Effector CD8-positive, alpha-beta T cell (primary cell): ENCODE measurements around the gene BBS9.
"Not testable (repeated sequence)": the region's sequence is repeated elsewhere in the genome, so short reads cannot be mapped to it uniquely, and the experiment has no call there.

Source experiments
- DNase-seq: peaks from one replicate; lab custom pipeline; 2025; lab: John Stamatoyannopoulos, UW

Gene BBS9

DNA sequence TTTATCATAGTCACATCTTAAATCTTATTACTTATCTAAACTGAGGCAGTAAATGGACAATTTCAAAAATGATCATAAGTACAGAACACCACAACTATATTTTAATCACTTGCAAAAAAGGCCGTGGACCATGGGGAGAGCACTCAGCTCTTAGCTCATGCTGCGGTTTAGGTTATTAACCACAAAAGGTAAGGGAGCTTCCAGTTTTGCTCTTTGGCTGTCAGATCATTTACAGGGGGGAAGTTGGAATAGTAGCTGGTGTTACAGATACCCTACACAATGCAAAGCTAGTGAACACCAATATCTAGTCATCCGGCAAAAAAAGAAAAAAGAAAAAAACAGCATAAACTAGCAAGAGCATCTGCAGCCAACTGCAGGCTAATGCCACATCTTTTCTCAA, 147.0 kb downstream of the BBS9 start:
- DNase-seq, result no peak

GRCh38 chr7:33276729-33277128, 147.4 kb downstream of the BBS9 start:
- DNase-seq, result no peak

GRCh38 chr7:33278095-33278494, 148.7 kb downstream of the BBS9 start:
- DNase-seq, result no peak

GRCh38 chr7:33286501-33286900, 157.1 kb downstream of the BBS9 start:
- DNase-seq, result no peak

DNA sequence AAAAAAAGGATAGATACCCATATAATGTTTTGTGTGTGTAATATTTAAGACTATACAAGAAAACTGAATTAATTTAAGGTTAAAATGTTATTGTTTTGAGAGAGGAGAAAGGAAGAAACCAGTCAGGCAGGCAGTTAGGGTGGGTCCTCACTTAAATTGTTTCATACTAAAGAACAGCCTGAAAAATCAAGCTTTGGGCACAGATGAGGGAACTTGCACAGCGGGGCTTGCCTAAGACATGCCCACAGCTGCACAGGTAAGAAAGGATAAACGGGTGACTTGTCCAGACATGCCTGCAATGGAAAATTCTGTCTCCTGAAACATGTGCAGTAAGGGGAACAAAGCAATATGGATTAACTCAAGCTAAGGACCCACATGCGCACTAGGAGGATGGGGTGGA, 158.4 kb downstream of the BBS9 start:
- no peak for DNase-seq

GRCh38 chr7:33298848-33299247, 169.5 kb downstream of the BBS9 start:
- DNase-seq, result no peak

- DNase-seq, result no peak
These were observed 170.1 kb downstream of the BBS9 start for GRCh38 chr7:33299425-33299824.

- no peak for DNase-seq
These were observed 170.8 kb downstream of the BBS9 start for GRCh38 chr7:33300131-33300530.

- no peak for DNase-seq
These were observed 171.4 kb downstream of the BBS9 start for GRCh38 chr7:33300742-33301141.

GRCh38 chr7:33303978-33304557, 174.7 kb downstream of the BBS9 start:
- DNase-seq, result not testable (repeated sequence)

DNA sequence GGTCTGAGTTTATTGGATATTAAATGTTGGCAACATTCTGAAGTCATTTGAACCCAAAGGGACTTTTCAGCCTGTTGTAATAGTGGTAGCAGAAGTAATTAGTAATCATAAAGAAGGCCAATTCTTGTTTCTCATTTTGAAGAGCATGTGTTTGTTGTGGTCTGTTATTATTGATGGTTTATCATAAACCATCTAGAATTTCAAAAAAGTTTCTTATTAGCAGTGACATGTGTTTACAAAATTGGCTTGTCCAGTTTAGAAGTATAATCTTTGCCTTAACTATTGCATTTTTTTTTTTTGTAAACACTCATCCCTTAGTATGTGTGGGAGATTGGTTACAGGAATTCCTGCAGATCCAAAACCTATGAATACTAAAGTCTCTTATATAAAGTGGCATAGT, 177.8 kb downstream of the BBS9 start:
- DNase-seq, result no peak

- no peak for DNase-seq
These were observed 181.2 kb downstream of the BBS9 start for GRCh38 chr7:33310546-33310945.

DNA sequence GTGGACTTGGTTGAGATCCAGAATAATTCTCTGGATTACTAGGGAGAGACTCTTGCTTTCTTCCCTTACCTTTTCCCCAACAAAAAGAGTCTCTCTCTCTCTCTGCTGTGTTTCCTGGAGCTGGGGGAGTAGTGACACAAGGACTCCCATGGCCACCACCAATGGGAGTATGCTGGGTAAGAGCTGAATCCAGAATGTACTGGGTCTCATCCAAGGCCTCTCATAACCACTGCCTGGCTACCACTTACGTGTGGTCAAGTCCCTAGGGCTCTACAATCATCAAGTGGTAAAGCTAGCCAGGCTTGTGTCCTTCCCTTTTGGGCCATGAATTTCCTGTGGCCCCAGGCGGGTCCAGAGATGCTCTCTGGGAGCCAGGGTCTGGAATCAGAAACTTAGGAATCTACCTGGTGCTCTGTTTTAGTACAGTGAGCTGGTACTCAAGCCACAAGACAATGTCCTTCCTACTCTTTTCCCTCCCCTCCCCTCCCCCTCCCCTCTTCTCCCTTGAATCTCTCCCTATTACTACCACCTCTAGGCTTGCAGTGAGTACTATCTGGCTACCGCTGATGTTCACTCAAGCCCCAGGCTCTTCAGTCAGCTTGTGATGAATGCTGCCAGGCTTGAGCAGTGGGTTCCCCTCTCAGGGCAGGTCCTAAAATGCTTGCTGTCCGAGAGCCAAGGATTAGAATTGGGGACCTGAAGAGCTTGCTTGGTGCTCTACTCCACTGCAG, 196.6 kb downstream of the BBS9 start:
- DNase-seq, result no peak

DNA sequence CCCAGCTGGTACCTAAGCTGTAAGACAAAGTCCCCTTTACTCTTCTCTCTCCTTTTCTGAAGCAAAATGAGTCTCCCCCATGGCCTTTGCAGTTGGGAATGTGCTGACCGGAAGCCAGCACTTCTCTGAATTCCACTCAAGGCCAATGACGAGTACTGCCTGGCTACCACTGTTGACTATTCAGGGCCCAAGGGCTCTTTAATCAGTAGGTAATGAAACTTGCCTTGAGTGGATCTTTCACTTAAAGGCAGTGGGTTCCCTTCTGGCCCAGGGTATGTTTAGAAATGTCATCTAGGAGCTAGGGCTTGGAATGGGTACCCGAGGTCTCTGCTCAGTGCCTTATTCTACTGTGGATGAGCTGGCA, 197.1 kb downstream of the BBS9 start:
- DNase-seq, result no peak

DNA sequence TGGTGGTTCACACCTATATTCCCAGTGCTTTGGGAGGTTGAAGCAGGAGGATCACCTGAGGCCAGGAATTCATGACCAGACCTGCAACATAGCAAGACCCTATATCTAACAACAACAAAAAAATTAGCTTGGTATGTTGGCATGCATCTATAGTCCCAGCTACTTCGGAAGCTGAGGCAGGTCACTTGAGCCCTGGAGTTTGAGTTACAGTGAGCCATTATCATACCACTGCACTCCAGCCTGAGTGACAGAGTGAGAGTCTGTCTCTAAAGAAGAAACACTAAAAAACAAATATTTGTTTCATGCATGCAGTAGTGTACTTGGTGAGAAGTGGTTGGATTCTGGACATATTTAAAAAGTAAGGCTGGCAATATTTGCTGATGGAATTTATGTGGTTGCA, 198.1 kb downstream of the BBS9 start:
- no peak for DNase-seq

GRCh38 chr7:33334349-33334748, 205.0 kb downstream of the BBS9 start:
- DNase-seq, result no peak

- no peak for DNase-seq
These were observed 207.5 kb downstream of the BBS9 start for GRCh38 chr7:33336820-33337219.

DNA sequence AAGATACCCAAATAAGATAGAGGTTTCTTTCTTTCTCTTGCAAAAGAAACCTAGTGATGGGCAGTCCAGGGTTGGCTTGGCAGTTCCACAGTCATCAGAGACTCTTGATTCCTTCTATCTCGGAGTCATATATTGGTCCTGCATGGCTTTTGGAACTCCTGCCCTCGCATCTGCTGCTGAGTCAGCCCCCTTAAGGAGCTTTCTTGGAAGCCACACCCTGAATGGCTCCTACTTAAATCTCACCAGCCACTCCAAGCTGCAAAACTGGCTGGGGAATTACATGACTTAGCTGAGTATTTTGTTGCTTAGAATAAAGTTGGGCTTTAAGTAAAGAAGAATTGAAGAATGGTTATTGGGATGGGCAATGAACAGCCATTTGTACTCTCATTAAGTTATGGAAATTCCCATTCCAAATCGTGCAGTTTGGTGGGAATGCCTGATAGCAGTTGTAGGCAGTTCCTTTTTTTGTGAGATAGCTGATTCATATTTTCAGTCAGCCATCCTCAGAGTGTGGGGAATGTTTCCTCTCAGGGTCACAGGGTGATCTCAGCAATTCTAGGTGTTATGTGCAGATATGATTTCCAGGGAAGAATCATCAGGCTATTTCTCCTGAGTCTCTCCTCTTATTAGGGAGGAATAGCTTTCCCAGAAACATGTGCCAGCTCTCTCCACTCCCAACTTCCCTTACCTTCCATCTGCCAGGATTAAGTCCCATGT, 209.9 kb downstream of the BBS9 start:
- DNase-seq, result no peak

DNA sequence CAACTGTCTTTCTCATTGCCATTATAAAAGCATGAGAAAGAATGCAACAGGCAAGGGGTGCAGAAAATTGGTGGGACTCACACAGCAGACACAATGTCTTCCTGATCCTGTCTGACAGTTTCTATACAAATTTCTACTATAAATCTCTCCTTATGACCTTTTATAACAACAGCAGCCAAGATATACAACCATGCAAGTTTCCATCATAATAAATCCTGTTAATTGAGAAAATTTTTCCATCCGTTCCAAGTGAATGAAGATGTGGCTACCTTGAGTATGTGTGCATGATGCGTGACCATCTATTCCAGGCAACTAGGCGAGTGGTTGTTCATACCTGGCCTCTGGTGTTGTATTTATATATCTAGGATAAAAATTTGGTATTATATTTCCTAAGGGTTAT, 216.7 kb downstream of the BBS9 start:
- no peak for DNase-seq

DNA sequence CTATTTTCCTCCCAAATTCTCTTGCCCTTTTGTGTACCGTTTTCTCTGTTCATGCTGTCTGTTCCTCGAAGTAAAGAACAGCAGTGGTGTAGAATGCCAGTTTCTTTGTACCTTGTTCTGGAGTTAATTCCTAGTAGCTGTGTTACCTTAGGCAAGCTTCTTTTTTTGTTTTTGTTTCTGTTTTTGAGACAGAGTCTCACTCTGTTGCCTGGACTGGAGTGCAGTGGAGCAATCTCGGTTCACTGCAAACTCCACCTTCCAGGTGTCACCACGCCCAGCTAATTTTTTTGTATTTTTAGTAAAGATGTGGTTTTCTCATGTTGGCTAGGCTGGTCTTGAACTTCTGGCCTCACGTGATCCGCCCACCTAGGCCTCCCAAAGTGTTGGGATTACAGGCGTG, 221.2 kb downstream of the BBS9 start:
- DNase-seq, result no peak

- no peak for DNase-seq
These were observed 222.3 kb downstream of the BBS9 start for GRCh38 chr7:33351709-33352108.

DNA sequence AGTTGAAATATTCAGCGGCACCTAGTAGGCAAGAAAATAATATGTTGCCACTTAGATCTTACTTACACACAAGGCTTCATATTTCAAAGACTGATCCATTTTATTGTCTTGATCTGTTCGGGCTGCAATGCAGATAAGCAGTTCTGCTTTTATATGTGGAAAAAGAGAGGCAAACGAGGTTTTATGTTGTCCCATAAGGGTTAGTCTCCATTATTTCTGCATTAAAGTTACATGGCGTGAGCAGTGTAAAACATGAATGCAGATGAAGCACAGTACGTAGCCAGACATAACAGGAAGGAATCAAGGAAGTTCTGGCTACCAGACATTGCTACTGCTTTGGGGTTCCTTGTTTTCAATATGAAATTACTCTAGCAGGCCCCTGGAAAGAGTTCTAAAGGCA, 224.8 kb downstream of the BBS9 start:
- DNase-seq, result no peak

GRCh38 chr7:33355386-33355785, 226.0 kb downstream of the BBS9 start:
- no peak for DNase-seq
